Mesenteric fat pad (tissue), 1 donor: Measurements from ENCODE around the gene COL15A1. TPM values are rescaled to one million over a fixed set of nuclear protein-coding genes. Genes with fewer than 3 reads are reported as not detected.
"Not testable (repeated sequence)": the region's sequence is repeated elsewhere in the genome, so short reads cannot be mapped to it uniquely, and the experiment has no call there.

ENCODE experiments used
- DNase-seq: peaks from one replicate; pipeline ENCODE4 v3.0.0-alpha.2; 2020; ENCODE audit warnings: low spot score
- long read RNA-seq: library from polyadenylated mRNA; unstranded; transcript quantifications from one replicate; pipeline ENCODE4 v2.0.0, GENCODE V29; 2020
- total RNA-seq: library from RNA; stranded (reverse); fragmentation: NEBNext Ultra II Directional; extraction: Animal tissue kit (Norgen Biotek cat#: 25700); gene quantifications from one replicate; pipeline ENCODE4 v1.2.1, GENCODE V29; 2021
- donor health status: DM: yes; HTN: yes; CAD: no.

Gene COL15A1
- total RNA-seq = 73.3 TPM
- long read RNA-seq, full-length matches to known transcripts = 4 of 85 reads
- long read RNA-seq, partial matches to known transcripts = 60 of 85 reads
- long read RNA-seq, other reads (novel, unspliced or antisense) = 21 of 85 reads

DNA sequence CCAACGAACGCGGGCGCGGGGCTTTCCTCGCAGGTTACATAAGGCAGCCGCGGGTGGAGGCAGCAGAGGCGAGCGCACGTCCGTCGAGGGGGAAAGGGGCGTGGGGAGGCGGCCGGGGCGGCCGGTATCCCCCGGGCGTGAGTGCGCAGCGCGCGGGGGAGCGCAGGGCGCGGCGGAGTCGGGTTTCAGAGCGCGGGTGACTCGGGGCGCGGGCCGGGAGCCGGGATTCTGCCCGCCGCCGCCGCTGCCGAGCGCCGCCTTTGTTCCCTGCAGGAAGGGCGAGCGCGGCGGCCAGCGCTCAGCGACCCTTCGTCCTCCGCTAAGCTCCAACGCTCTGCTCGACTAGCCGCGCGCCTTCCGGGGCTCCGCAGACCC lies at the start of gene COL15A1:
Gene COL15A1 (plus strand): TSS at position 226 of the 375 bp plus-strand sequence. CDS start 155 bp downstream, outside the sequence.
- no peak for DNase-seq

DNA sequence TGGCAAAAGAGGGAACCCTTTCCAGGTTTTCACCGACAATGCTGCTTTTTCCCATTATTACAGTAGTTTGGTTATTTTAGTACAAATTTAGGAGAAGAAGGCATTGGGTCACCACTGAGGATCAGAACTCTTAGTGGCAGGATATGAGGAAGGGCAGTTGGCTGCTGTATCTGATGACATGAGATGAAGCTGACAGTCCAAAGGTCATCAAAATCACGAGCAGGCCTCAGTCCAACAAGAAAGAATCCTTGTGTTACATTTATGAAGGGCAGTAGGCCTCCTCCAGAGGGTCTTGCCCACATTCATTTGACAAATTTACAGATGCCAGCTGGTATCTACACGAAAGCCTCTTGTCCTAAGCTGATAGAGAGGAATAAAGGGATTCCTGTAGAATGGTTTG lies 49.5 kb upstream of the COL15A1 start:
- no peak for DNase-seq

DNA sequence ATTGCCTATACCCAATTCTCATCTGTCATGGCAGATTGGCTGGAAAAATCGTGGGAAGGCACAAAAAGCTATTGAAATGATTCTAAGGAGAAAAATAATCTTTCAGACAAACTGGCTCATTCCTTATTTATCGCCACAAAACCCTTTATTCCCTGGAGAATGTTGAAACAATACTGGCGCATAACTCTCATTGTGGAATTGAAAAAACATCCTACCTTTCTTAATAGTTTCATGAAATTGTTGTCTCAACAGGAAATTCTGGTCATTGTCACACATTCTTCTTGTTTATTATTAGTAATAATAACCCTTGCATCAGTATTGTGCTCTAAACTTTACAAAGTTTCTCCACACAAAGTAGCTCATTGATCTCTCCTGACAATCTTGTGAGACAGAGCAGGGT lies 48.9 kb upstream of the COL15A1 start:
- no peak for DNase-seq

DNA sequence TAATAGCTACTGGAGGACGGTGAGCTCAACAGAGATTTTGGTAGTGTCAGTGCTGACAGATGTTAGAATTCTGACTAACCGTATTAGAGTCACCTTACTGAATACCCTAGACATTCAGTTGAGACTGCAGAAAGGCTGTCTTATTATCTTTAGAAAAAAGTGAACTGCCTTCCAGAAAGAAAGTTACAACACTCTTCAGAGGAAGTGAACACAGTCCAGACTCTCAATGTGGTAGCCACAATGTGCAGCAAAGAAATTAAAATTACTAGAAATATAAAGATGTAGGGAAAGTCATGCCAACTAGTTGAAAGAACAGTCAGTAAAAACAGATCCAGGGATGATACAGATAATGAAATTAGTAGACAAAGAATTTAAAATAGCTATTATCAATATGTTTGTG lies 47.1 kb upstream of the COL15A1 start:
- no peak for DNase-seq

DNA sequence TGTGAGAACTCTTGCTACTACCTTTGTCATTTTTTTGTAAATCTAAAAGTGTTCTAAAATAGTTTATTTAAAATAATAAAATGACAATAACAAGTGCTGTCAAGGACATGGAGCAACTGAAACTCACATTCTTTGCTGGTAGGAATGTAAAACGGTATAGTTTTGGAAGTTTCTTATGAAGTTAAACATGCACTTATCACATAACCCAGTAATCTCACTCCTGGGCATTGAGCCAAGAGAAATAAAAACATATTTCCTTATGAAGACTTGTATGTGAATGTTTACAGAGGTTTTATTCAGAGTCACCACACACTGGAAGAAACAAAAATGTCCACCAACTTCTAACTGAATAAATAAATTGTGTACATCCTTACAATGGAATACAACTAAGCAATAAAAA lies 46.0 kb upstream of the COL15A1 start:
- DNase-seq = no peak

DNA sequence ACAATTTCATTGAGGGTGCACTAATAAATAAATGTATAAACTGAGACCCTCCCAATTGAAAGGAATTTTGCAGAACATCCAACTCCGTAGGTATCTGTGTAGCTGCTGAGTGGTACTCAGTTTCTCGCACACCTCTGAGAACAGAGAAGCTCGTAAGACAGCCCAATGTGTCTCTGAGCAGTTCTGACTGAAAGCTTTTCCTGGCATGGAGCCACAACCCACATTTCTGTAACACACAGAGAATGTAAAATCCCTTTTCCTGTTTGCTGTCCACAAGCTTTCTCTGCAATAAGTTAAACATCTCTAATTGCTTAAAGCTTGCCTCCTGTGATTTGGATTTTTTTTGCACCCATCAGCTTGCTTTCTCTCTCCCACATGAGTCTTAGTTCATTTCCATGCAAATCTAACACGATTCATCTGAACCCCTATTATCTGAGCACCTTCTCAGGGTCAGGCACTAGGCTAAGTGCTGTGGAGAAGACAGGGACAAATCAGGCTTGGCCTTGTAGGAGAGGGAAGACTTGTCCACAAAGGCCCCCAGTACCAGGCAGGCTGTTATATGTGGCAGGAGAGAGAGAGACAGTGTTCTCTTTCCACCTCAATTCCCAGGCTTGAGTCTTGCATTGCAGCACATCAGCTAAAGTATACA lies 44.2 kb upstream of the COL15A1 start:
- no peak for DNase-seq

DNA sequence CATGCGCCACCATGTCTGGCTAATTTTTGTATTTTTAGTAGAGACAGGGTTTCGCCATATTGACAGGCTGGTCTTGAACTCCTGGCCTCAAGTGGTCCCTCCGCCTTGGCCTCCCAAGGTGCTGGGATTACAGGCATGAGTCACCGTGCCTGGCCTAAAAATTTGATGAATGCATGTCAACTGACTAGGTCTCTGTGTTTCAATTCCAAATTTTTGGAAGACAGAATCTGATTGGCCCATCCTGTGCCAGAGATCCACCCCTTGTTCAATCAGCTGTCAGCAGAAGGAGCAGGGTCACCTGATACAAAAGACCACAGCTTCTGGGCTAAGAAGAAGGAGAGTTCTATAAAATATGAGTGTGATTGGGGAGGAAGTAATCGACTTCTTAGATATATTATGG lies 43.5 kb upstream of the COL15A1 start:
- DNase-seq = no peak

DNA sequence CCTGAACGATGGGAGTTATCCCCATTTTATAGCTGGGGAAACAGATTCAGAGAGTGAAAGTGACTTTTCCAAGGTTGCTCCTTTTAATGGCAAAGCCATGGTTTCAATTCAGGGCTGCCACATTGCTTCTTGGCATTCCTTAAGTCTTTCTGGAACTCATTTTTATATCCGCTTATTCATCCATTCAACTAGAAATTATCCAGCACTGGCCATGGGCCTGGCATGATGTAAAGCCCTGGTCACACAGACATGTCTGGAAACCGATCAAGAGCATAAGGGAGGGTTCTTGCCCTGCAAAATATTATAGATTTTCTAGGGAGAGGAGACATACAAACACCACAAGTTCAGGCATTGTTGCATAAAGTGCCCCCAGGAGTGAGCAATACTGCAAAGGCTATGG lies 43.0 kb upstream of the COL15A1 start:
- DNase-seq = no peak

DNA sequence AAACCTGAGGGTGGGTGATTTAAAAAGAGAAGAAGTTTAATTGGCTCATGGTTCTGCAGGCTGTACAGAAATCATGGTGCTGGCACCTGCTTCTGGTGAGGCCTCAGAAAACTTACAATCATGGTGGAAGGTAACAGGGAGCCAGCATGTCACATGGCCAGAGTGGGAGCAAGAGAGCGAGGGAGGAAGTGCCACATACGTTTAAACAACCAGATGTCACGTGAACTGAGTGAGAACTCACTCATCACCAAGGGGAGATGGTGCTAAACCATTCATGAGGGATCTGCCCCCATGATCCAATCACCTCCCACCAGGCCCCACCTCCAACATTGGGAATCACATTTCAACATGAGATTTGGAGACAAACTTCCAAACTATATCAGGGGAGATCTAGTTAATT lies 41.9 kb upstream of the COL15A1 start:
- not testable (repeated sequence) for DNase-seq

DNA sequence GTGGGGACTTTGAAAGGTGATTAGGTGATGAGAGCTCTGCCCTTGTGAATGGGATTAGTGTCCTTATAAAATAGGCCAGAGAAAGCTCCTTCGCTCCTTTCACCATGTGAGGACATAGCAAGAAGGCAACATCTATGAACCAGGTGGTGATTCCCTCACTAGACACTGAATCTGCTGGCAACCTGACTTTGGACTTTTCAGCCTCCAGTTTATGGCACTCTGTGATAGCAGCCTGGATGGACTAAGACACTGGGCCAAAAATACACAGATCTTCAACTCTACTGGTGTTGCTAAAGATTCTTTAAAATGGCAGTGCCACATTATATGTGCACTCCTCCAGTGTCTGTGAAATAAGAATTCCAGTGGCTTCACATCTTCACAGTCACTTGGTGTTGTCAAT lies 41.2 kb upstream of the COL15A1 start:
- no peak for DNase-seq

DNA sequence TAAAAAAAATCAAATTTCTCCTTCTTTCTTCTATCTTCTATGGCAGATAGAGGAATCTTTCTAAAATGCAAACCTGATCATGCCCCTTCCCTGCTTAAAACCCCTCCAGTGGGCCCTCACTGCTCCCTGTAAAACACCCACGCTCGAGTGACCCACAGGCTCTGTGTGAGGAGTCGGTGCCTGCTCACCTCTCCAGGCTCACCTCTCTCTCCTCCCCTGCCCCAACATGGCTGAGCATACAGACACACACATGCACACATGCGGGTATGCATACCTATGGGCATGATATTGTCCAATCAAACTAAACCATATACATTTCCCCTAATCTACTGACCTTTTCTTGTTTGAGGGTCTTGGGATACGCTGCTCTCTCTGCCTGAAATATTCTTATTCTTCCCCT lies 40.8 kb upstream of the COL15A1 start:
- DNase-seq = no peak

DNA sequence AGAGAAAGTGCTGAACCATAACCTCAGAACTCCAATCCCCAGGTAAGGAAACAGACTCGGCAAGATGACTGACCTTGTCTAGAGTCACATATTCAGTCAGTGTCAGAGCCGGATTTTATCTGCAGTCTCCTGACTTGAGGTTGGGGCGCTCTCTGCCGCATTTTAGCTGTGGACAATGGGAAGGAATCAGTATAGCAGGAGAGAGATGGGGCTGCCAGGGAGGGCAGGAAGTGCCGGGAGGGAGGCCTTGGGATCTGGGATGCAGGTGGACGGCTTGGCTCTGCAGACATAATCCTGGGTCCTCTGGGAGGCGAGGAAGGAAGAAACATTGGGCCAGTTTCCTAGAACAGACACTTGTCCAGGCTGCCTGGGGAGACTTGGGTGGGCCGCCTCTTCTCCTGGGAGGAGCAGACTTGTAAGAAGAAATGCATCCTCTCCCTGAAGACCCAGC lies 39.7 kb upstream of the COL15A1 start:
- DNase-seq = no peak

DNA sequence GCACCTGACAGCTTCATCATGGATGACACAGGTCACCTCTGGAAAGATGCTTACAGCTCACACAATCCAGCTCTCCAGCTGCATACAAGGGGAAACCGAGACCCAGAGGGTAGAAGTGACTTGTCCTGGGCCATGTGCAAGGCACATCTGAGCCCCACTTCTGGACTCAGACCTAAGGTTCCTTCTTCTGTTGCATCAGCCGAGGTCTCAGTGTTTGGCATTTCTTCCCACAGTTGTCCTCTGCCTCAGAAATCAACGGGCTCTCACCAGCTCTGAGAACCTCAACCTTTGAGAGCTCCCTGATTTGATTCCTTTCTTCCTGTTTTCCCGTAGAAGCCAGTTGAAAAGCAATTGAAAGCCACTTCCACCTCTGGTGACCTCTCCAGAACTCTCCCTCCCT lies 38.7 kb upstream of the COL15A1 start:
- no peak for DNase-seq

DNA sequence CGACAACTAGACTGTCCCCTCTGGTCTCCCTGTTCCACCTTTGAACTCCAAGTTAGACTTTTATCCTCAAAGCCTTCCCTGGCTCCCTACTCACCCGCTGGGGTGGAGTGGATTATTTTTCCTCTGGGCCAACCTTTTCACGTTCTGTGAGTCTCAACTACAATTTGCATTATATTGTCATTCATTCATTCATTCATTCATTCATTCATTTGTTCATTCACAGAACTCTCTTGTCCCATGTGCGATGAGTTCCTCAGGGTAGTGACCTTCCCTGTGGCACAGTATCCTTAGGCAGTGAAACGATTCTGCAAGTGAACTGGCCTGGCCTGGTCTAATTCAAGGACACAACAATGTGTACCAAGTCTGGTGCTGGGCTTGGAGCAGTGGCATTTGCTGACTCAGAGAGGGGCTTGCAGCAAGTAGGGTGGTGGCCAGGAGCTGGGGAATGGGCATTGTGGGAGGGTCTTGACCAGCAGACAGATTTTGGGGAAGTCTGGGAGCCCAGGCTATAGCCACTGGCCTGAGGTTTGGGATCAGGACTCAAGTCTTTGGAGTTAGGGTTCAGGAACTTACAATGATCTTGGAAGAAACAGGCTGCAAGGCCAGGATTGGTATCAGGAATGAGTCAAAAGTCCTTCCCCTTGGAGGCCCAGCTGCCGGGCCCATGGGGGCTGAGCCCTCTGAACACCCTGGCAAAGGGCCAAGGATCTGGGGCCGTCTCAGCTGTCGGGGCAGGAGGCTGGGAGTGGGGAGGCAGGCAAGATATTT lies 37.2 kb upstream of the COL15A1 start:
- no peak for DNase-seq

DNA sequence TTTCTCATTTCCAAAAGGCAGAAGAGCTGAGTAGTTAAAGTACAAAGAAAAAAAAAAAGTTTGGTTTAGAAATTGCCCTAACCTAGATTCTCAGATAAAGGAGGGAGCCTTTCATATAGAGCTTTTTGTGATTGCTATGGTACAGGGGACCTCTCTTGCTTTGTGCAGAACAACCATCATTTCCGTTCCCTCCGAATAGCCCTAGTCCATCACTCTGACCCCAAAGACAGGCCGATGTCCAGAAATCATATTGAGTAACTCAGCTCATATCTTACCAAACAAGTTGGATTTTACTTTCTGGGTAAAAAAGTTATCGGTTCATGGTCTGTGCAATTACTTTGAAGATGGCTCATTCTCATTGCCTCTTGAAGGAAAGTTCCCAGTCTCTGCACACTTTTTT lies 36.7 kb upstream of the COL15A1 start:
- no peak for DNase-seq

DNA sequence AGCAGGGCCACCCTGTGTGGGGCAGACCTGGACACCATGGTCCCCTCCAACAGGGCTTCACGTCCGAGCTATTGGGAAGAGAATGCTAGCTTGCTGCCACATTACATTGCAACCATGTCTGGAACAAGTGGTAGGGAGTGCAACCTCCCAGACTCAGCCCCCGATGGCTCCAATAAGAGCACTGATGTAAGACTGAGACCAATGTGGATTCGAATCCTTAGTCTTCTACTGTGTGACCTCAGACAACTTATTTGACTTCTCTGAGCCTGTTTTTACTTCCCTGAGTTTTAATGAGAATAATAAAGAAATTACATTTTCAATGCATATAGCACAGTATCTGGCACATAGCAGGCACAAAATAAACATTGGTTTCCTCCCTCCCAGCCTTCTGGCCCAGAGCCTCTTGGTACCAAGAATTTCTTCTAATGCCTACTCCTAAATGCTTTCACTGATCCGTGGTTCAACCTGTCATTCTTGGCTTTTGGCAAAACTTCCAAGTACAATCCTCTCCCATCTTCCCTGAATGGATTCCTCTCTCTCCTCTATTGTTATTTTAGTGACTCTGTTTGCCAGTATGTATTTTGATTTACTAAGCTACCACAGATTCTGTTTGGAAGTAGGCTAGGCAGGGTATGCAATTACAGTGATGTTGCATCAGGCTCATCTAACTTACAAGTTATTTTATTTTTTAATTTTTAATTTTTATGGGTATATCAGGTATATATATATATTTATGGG lies 34.6 kb upstream of the COL15A1 start:
- DNase-seq = no peak

DNA sequence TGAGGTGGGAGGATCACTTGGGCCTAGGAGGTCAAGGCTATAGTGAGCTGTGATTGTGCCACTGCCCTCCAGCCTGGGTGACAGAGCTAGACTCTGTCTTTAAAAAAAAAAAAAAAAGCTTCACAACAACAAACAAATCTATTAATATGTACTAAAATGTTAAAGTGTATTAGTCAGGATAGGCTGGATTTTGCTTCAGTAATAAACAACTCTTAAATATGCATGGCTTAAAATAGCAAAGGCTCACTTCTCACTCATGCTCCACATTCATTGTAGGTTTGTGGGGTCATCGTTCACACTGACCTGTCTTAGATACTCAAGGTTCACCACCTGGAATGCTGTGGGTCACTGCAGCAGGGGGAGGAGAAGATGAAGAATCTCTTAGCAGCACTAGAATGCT lies 33.8 kb upstream of the COL15A1 start:
- DNase-seq = no peak

DNA sequence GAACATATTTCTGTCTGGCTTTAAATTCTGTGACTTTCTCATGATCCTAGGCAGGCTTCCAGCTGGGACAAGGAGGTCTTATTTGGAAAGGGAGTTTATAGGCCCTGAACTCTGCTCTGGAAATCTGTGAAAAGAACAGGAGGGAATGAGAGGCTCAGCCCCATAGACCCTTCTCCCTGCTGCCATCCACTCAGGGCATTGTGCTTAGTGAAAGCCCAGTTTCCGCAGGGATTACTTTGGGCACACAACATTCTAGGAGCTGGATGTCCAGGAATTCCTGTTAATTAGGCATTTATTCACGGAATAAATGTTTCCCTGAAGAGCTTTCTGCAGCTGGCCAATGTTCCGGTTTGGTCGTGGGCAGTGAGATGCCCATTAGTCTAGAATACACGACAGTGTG lies 32.7 kb upstream of the COL15A1 start:
- no peak for DNase-seq

DNA sequence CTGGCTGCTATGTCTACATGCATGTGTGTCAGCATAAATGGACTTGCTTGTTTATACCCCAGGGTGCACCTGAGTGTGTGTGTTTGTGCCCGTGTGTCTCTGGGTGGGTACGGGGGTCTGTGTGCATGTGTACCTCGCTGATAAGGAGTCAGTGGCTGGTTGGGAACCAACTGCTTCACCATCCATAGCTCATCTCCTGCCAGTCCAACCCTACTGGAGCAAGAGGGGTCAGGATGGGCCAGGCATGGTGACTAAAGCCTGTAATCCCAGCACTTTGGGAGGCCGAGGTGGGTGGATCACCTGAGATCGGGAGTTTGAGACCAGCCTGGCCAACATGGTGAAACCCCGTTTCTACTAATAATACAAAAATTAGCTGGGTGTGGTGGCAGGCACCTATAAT lies 32.0 kb upstream of the COL15A1 start:
- DNase-seq = not testable (repeated sequence)

DNA sequence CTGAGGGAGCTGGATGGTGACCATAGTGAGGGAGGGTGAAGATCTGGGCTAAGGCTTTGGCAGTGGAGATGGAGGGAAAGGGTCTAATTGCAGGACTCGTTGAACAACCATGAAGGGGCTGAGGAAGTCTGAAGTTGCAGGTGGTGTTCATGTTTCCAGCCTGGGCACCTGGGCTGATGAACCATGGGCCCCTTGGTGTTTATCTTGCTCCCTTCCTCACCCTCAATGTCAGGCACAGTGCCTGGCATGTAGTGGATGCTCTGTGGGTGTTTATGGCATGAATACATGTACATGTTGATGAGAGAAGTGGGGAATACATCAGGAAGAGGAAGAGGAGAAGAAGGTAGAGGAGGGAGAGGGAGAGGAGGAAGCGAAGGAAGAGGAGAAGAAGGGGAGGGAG lies 31.3 kb upstream of the COL15A1 start:
- DNase-seq = no peak

DNA sequence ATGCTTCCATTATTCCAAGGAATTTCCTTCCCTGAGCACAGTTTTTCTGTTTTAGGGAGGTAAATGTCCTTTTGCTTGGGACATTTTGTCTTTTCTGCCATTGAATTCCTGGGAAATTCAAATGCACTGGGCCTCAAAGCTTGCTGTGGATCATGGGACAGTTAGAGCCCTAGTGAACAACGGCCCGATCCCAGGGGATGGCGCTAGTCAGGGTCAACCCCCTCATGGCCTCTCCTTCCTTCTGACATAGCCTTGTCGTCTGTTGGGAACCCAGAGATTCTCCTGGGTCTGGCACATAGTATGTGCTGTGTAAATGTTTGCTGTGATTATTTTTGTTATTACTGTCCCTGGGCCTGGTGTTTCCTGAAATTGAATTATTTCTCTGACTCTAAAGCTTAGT lies 30.7 kb upstream of the COL15A1 start:
- no peak for DNase-seq

DNA sequence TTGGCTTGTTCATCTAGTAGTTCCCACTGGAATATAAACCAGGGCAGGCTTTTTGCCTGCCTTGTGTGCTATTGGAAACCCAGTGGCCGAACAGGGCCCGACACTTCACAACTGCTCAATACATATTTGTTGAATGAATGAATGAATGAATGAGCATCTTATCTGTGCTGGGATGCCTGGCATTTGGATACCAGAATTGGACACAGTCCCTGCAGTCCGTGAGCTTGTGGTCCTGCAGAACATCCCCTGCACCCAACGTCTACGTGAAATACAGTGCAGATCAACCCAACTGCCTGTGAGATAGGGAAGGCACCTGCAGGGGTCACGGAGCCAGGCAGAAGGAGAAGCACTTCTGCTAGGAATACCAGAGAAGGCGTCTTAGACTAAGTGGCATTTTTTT lies 30.0 kb upstream of the COL15A1 start:
- DNase-seq = no peak
